HG03139 (cell line): ENCODE data around the gene MROH9.
"Not testable (repeated sequence)": the region's sequence is repeated elsewhere in the genome, so short reads cannot be mapped to it uniquely, and the experiment has no call there.

ENCODE experiments used
- ATAC-seq: cut with Tn5 transposase; IDR thresholded peaks from one replicate; pipeline ENCODE4 v1.9.1; 2021; ENCODE audit not compliant: unreplicated experiment

Gene MROH9, protein sequence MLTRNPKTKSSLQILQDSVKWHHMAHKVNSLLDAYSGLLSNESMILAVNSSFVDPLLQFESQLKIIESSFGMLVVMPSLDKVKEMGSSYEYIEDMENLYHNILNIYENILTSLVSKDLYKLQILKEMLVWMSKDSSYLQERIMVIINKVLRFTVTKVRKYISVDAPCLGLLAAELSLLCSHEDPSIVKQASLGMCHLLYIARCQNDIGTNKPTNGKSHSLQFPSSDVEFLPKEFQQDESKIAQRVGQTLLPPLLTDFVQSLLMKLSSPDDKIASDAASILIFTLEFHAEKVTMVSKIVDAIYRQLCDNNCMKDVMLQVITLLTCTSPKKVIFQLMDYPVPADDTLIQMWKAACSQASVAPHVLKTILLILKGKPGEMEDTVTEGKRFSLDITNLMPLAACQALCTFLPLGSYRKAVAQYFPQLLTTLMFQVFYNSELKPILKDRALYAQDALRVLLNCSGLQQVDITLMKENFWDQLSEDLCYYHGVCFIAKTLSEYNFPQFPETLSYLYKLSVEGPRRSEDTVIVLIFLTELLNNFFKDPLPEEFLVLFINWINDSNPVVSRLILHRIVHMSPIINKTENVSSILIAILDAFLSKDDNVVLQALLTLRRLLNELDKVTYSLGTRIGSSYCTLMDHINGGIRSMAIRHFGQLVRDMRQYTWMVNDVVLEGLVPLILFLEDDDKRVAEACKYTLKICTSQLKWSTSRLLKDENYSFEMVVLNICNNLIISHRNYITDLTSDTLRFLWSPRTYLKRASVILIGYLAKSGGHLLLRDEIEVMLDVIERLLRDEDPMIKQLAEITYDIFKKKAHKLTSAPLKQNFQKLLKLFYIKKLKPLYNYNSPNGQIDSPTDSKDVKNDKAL

DNA sequence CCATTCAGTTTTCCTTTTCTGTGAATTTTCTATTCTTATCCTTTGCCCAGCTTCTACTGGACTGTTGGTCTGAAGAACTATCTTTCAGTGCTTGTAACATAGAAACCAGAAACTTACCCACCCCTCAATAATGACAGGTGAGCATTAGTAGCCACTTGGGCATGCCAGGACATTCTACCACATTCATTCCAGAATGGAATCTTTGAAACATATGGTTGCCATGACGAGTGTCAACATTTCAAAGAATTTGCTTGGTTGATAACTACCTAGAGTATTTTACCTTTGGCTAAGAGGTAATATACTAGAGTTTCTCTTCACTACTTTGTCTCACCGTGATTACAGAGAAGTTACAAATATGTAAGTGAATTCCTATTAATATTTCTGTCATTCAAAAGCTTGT, at the start of gene MROH9:
Gene MROH9 (plus strand): TSS at position 304 of the 400 bp plus-strand sequence. CDS start 10,023 bp downstream, outside the sequence.
- ATAC-seq = no peak

DNA sequence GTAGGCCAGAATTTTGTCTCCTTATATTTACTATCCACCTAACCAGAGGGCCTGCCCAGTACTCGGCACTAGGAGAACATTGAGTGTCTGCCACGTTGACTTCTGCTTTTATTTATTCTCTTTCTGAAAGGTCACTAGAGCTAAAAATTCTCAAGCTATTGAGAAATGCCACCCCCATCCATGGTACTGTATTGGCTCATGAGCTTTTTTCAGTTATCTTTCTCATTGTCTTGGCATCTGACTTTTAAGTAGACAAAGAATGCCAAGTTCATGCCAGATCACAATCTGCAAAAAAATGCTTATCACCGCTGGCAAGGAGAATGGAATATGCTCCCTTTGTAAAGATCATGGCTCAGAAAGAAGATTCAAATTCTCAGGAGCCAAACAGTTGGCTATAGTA, 49.8 kb upstream of the MROH9 start:
- ATAC-seq = no peak

DNA sequence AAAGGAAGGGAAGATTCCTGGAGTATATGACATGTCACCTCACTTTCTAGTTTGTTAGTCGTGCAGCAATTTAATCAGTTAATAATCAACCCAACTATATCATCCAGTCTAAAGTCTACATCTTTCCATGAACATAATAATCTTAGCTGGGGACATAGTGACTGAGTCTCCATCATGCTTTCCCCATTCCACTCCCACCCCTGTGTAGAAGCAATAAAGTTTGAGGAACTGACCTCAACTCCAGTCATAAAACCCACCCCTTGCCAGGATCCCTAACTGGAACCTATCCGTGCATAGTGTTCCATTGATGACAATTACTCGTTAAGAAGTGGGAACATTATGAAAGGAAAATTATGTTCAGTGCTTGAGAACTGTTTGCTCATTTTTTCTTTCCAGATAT, 48.9 kb upstream of the MROH9 start:
- no peak for ATAC-seq

DNA sequence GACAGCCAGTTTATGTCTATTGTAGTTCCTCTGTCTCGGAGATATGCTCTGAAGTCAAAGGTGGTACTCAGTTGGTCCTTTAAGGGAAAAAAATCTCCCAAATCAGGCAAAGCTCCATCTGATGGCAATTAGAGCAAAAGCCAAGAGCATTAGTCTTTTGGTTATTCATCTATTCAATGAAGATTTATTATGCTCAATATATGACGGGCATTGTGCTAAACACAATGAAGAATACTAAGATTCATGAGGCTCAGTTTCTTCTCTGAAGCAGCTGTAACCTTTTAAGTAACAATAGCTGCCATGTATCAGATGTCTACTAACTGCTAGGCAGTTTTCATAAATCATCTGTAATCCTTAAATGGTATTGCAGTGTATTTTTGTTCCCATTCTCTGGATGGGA, 47.6 kb upstream of the MROH9 start:
- ATAC-seq = no peak

DNA sequence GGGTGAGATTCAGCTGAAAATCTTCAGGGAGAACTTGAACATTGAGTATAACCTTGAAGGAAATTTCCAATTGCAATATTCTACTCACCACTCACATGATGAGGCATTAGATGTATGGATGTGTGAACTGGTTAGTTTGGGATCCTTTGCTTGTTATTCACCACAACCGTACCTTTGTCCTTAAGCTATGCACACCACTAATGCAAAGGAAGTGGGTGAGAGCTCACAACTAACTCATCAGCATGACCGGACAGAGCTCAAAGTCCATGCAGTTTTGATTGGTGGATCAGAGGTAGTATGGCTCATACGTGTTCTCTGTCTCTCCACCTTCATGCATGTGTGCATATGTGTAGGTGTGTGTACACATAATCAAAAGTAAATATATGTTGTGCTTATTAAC, 43.5 kb upstream of the MROH9 start:
- no peak for ATAC-seq

DNA sequence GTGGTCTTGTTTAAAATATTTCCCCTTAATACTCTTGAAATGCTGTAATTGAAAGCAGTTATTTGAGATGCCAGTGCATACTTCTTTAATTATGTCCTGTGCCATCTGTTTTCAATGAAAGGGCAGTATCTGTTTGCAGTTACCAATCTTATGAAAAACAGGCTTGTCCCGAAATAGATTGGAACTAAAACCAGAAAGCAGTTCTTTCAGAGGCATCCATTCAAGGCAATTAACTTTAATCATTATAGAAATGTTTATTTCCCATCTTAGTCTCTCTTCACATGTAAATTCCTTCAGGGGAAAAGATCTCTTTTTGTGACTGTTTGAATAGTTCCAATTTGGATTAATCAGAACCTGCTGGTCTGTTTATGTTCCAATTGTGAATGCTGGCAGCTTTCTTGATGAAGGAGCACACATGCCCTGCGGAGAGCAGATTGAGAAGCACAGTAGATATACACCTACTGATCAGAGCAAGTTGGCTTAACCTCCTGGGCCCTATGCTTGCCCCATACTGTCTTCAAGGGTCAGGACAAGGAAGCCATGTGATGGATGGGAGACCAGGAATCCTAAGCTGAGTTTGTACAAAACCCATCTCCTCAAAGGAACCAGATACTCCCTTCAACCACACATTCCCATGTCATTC, 41.6 kb upstream of the MROH9 start:
- ATAC-seq = no peak

DNA sequence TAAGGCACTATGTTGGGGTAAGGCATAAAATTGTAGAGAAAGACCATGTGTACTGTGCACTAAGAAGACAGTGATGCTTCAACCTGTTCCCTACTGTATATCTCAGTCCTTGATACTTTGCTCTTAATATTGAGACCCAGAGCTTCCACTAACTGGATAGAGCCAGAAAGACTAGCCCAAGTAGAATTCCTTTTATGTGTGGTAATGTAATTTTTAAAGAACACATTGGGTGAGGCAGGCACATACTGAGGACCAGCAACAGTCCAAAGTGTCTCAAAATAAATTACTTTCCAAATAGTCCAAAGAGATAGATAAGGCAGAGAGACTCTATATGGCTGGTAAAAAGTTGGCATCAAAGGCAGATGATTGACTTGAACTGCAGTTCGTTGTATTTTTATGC, 31.4 kb upstream of the MROH9 start:
- ATAC-seq = no peak

DNA sequence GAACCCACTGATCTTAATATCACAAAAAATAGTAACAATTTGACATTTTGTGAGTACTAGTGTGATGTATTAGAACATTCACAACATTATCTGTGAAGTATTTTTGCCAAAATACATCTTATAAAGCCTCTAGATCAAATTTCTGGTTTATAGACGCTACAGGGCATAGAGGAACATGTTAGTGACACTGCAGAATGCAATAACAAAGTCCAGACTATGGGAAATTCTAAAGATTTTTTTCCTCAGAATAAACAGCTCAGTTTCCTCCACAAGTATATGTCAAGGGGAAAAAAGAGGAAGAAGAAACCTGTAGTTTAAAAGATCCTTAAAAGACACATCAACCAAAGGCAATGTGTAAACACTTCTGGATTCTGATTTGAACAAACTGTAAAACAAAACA, 26.4 kb upstream of the MROH9 start:
- no peak for ATAC-seq

DNA sequence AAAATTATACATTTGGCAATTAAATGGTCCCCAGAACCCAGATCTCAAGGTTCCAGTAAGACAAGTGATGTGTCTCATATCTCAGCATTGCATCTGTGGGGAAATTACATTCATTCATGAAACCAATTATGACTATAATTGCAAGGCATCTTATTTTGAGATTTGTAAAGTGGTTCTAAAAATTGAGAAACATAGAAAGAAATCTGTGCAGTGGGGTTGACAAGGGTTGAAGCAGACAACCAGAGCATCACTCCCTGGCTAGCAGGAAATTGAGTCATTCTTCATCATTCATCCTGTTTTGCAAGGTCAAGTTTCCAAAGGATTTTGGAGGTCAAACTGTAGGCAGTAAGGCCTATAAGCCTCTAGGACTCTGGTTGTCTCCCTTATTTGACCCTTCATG, 25.1 kb upstream of the MROH9 start:
- no peak for ATAC-seq

DNA sequence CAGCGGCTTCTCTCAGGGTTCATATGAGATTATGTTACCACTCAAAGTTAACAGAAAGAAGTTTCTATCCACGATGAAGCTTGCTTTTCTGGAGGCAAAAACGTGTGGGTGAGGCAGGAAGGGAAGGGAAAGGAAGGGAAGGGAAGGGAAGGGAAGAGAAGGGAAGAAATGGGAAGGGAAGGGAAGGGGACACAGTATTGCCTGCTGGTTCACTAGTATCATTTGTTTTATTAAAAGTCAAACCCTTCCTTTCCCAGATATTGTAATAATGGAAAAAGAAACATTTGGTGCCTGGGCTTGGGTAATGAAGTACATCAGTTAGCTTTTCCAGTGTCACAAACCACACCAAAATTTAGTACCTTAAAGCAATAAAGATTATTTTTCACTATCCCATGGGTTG, 18.0 kb upstream of the MROH9 start:
- ATAC-seq = no peak

DNA sequence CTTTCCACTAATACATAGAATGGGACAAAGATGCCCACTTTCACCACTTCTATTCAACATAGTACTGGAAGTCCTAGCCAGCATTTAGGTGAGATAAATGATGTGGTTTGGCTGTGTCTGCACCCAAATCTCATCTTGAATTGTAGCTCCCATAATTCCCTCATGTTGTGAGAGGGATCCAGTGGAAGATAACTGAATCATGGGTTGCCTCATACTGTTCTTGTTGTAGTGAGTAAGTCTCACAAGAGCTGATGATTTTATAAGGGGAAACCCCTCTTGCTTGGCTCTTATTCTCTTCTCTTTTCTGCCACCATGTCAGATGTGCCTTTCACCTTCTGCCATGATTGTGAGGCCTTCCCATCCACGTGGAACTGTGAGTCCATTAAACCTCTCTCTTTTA, 10.7 kb upstream of the MROH9 start:
- ATAC-seq = not testable (repeated sequence)

DNA sequence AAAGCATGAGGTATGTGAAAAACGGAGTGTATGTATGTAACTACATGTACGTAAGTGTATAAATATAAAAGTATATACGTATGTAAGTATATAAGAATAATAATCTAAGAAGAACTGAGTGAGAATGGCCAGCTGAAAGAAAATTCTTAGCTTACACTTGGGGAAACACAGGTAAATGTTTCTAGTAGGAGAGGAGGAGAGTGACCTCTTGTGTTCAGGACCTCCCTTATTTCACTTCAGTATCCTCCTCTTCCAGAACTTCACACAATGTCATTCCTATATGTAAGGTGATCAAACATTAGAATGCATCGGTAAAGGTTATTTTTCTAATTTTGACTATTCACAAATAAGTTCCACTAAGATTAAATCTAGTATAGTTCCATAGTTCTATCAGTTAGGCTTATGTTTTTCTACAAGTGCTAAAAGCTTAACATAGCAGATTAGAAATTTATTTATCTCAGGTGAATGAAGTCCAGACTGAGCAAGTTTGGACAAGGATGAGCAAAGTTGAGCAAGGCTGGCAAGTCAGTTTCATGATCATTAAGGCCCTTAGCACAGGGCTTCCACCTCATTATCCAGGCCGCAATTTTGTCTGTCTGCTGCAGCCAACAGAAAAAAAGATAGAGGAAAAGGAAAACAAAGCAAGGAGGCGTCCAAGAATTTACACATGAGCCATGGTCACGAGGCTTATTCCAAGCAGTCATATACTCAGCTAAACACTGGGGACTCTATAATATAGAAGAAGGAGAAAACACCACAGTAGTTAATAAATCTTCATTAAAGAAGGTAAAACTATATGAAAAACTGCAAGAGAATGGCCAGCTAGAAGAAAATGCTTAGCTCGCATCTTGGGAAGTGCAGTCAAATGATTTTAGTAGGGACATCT, 7.1 kb upstream of the MROH9 start:
- no peak for ATAC-seq

DNA sequence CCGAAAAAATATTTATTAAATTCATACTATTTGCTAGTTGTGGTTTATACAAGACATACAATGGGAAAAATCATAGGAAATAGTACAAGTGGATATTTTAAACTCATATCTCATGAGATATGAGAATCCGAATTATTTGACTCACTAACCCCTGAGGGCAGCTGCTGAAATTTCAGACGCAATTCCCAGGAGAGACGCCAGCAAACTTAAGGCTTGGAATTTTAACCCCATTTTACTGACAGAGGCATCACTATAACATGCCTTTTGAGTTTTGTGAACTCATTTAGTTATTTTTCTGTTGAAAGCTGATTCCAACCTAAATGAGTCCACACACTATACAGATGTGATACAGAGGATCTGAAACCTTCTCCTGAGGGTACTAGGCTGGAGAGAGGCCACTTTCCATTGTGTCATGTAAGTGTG, 5.9 kb upstream of the MROH9 start:
- ATAC-seq = no peak

DNA sequence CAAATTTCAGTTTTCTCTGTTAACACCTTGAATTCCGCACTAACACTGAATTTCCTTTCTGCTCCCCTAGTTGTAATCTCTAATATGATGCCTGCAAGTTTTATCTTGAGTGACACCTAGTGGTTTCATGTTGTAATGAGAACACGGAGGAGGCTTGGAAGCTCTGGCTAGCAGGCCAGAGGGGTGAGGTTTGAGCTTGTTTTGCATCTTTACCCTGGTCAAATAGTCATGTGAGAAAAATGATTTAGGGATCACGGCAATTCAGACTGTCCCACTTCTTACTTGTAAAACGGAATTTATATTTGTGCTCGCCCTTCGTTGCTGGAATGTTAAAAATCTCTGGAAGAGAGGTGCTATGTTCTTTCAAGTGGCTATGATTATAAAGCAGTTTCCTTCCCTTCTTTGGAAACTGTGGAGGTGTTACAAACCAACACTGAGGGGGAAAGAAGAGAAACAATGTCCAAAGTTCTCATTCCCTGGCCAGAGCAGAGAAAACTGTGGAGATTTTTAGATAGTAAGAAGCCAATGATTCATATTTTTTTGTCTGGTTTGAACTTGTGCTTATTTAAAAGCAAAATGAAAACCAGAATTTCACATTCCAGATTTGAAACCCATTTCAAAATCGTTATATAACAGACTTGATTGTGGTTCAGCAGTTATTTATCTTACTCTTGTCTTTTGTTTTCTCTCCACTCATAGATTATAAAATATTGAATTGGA, 5.3 kb upstream of the MROH9 start:
- ATAC-seq = peak; percentile 91

DNA sequence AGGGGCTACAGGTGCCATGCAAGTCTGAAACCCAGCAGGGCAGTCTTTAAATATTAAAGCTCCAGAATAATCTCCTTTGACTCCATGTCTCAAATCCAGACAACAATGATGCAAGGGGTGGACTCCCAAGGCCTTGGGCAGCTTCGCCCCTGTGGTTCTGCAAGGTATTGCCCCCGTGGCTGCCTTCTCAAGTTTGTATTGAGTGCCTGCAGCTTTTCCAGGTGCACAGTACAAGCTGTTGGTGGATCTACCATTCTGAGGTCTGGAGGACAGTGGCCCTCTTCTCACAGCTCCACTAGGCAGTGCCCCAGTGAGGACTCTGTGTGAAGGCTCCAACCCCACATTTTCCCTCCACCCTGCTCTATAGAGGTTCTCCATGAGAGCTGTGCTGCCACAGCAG, 3.7 kb upstream of the MROH9 start:
- ATAC-seq = no peak

DNA sequence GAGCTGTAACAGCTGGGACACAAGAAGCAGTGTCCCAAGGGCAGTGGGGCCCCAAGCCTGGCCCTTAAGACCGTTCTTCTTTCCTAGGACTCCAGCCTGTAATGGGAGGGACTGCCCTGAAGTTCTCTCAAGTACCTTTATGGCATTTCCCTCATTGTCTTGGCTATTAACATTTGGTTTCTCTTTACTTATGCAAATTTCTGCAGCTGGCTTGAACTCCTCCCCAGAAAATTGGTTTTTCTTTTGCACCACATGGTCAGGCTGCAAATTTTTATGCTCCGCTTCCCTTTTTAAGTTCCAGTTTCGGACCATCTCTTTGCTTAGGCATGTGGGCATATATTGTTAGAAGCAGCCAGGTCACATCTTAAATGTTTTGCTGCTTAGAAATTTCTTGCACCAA, 3.1 kb upstream of the MROH9 start:
- no peak for ATAC-seq

DNA sequence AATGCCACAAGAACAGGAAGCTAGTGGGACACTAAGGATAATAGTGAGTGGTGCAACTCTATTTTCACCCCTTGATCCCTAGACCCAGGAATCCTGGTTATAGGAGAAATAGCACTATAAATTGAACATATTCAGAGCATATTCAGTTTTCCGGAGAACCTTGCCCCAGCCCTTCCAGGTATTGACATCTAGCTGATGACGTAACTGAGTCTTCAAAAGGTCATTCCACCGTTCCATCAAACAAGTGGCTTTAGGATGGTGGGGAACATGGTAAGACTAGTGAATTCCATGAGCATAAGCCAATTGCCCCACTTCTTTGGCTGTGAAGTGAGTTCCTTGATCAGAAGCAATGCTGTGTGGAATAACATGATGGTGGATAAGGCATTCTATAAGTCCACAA, 2.9 kb downstream of the MROH9 start:
- no peak for ATAC-seq

DNA sequence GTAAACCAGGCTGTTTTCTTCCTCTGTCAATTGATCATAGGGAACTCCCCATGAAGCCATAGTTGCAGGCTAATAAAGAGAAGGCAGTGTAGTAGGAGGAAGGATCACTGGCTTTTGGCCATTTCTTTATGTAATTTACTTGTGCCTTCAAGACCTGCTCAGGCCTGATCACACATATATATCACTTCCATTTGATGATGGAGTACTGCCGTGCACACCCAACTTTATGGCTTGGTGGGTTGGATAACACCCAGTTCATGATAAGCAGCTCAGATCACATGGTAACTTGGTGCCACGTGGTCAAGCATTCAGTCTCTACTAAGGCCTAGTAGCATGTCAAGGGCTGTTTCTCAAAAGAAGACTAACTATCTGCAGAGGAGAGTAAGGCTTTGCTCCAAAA, 4.1 kb downstream of the MROH9 start:
- ATAC-seq = no peak

DNA sequence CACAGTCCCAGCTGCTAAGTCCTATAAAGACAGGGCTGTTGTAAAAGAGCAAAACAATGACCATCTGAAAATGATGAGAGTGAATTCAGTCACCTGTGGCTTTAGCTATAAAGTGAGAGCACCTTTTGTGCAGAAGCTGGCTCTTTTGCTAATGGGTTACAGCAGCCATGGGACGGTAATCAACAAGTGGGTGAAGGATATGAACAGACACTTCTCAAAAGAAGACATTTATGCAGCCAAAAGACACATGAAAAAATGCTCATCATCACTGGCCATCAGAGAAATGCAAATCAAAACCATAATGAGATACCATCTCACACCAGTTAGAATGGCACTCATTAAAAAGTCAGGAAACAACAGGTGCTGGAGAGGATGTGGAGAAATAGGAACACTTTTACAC, 16.4 kb downstream of the MROH9 start:
- not testable (repeated sequence) for ATAC-seq

DNA sequence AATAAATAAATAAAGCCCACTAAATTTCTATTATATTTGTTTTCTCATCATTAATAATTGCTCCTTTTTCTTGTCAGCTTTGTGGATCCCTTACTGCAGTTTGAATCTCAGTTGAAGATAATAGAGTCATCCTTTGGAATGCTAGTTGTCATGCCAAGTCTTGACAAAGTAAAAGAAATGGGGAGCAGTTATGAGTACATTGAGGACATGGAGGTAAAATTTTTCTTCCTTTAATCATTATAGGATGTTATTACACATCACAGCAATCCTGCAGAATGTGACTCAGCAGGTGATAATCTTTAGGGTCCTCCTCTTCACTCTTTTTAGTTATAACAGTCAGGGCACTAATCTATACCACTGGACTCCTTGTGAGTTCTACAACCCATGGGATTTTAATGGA, 24.1 kb downstream of the MROH9 start:
- no peak for ATAC-seq
